NCI-H187 (cell line): Measurements from ENCODE around the gene MEG3.
A peak's percentile ranks its signal among the peaks of the same experiment; 100 is the strongest.

Source experiments
- DNase-seq, 2 experiments: peaks; one replicate each; lab custom pipeline; 2025; lab: John Stamatoyannopoulos, UW

MEG3 gene

GRCh38 chr14:100846309-100846859 is 20.5 kb downstream of the MEG3 start:
- DNase-seq, result no peak

GRCh38 chr14:100849115-100849781 is 23.3 kb downstream of the MEG3 start:
- no peak for DNase-seq

GRCh38 chr14:100850841-100851585 is 25.1 kb downstream of the MEG3 start:
- peak; percentile 28 to 79 for DNase-seq

DNA sequence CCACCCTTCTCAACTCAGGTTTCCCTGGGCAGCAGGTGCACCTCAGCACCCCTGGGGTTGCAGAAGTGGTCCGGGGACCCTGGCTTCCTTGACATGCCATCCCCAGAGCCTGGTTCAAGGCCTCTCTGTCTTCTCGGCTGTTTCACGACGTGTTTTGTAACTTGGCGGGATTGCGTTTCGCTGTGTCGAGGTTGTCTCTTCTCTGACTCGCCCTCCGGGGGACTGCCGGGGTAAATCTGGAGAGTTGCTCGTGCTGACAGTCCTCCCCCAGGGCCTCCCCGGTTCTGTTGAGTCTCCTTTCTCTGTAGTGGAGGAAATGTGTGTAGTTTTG is 25.6 kb downstream of the MEG3 start:
- DNase-seq, result no peak

GRCh38 chr14:100851946-100852620 is 26.2 kb downstream of the MEG3 start:
- DNase-seq, result no peak

DNA sequence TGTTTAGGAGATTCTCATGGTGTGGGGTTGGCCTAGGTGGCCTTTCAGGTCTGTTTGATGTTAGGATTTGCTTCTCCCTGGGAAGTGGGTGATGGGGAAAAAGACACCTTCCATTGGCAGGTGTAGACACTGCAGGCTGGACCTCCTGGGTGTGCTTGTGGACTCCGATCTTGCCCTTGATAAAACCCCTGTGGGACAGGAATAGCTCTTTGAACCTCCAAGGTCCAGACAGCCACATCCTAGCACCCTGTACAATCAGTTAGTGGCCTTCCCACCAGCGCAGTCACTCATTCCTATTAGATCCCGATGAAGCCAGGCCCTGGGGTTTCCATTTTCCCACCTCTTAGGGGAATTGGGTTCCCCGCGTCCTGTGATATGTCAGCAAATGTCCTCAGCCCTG is 28.5 kb downstream of the MEG3 start:
- no peak for DNase-seq

DNA sequence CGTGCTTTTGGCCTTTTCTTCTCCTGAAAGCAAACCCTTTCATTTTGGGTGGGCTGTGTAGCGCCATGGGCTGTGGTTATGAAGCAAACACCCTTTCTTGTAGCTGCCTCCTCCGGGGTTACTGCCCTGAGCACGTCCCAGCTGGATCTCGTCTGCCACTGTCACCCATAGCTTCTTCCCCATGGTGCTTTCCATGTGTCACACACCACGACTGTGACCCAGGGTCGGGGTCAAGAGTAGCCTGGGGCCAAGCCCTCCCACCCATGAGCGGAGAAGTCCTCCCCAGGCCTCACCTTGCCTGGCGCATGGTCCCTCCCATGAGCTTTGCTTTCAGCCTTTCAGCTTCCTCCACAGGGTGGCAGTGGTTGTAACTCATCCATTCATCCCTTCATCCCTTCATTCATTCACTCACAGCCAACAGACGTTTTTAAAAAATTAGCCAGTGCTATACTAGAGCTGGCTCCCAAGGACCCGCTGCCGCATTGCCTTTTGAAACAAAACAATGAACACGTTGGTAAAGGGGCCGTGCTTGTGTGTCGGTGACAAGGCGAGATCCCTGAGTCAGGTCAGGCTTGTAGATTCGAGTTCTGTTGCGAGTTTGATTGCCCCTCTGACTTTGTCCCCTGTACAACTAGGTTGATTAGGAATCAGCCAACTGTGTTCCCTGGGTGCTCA is 29.5 kb downstream of the MEG3 start:
- DNase-seq, result no peak

DNA sequence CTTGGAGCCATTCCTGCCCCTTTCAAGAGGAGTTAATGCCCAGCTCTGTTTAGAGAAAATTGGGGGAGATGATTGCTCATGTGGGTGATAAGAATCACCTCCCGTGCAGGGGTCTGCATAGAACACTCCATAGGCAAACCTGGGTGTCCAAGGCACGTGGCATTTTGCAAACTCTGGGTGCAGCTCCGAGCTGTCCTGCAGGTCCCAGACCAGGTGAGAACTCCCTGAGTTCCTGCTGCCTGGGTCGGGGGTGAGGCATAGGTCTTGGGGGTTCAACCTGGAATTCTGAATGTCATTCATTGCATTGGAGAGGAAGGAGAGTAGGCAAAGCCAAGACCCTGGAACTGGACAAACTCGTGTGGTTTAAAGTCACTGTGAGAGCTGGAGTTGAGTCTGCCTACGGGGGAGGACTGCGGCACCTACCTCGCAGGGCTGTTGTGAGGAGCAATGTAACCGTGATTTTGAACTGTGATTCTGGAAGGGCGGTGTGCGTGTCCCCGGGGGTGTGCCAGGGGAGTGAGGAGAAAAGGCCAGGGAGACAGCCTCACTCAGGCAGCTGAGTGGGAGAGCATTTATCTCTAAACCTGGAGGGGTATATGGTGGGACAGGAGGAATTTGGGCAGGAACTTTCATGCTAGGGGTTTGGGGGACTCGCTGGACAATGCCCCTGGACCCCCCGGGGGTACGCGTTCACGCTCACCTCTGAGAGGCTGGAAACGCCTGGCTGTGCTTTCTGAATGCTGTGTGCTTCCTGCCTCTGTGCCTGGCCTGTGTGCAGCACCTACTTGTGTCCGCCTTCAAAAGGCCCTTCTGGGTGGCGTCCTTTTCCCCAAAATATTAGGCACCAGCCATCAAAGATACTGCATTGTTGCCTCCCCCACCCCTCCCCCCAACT is 30.4 kb downstream of the MEG3 start:
- no peak for DNase-seq

DNA sequence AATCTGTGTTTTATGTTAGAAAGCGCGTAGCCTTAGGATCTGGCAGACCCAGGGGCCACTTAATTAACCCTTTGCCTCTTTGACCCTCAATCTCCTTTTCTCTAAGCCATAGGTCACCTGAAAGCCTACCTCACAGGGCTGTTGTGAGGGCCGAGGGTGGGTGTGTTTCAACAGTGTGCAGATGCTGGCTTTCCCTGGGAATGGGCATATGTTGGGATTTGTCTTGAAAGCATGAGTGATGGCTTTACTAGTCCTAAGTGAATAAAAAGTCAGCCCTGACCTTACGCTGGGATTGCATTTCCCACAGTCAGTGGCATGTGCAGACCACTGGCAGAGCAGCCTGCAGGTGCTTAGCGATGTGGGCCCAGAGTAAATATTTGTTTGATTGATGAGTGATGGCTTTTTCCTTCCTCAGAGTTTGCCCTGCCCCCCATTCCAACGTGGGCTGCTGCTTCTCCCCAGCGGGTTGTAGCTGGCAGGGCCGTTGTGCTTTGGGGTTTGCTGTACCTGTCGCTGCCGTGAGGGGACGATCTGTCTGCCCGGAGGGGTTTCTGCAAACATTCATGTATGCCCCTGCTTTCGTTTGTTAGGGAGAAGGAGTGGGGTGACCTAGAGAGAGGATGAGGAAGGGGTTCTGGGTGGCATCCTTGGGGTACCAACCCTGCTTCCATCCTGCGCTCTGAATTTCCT is 31.5 kb downstream of the MEG3 start:
- no peak for DNase-seq

DNA sequence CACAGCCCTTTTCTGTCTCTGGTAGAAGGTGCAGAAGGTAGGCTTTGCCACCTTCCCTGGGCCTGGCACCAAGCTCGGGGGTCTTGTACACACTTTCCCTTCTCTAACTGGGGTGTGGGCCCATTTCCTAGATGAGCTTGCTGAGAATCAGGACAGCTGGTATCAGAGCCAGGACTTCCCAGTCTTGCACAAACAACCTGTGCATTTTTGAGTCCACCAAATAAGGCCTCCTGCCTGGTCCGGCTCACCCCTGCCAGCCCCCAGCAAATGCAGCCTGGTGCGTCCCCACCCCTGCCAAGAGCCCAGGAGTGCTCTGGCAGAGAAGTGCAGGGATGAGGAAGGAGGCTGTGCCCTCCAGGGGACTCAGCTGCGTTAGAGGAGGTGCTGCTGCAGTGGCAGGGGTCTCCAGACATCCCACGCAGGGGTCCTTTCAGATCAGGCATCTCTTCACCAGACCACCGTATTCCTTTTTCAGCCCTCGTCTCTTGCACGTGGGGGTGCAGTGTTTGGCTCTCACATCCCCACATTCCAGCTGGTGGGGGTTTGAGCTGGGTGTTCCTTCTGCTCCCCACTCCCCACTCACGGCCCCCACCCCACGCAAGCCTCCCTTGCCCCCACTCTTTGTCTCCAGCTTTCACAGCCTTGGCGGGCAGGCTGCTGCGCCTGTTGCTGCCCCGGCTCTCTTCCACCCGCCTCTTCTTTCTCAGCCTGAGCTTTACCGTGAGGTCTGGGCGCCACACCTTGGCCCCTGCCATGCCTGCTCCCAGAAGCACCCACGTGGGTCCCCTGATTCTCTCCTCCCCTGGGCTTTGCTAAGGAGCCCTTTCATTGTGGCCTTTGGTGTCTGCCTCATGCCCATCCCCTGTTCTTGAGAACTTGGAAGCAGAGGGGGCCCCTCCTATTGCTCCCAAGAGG is 32.3 kb downstream of the MEG3 start:
- DNase-seq, result no peak

- DNase-seq, result no peak
Measured at GRCh38 chr14:100858838-100859220, 32.9 kb downstream of the MEG3 start.

GRCh38 chr14:100859781-100860180 is 33.9 kb downstream of the MEG3 start:
- DNase-seq, result no peak

DNA sequence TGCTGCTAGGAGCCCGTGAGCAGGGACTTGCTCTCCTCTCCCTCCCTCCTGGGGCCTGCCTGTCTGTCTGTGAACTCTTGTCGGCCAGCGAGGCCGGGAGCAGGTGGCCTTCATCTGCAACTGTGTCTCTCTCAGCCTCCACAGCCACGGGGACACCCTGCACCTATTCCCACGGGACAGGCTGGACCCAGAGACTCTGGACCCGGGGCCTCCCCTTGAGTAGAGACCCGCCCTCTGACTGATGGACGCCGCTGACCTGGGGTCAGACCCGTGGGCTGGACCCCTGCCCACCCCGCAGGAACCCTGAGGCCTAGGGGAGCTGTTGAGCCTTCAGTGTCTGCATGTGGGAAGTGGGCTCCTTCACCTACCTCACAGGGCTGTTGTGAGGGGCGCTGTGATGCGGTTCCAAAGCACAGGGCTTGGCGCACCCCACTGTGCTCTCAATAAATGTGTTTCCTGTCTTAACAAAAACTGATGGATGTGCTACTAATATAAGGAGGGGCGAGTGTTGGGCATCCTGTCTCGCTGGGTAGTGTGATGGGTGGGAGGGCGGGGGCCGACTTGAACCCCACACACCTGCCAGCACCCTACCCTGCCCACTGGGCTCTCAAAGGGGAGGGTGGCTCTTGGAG is 34.8 kb downstream of the MEG3 start:
- DNase-seq, result no peak

- DNase-seq, result no peak
Measured at GRCh38 chr14:100861188-100861936, 35.4 kb downstream of the MEG3 start.

DNA sequence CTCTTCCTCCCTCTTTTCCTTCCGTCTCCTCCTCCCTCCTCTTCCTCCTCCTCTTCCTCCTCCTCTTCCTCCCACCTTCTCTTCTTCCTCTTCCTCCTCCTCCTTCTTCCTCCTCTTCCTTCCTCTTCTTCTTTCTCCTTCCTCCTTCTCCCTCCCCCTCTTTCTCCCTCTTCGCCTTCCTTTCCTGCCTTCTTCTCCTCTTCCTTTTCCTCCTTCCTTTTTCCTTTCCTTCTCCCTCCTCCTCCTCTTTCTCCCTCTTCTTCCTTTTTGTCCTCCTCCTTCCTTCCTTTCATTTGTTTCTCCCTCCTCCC is 36.0 kb downstream of the MEG3 start:
- no peak for DNase-seq

- no peak for DNase-seq
Measured at GRCh38 chr14:100862277-100862676, 36.4 kb downstream of the MEG3 start.

GRCh38 chr14:100862793-100863192 is 36.9 kb downstream of the MEG3 start:
- DNase-seq, result no peak

- no peak for DNase-seq
Measured at GRCh38 chr14:100864206-100864605, 38.3 kb downstream of the MEG3 start.
